Transverse colon (tissue), 4 donors: ENCODE data around the gene BTG3. TPM values are rescaled to one million over a fixed set of nuclear protein-coding genes. Genes with fewer than 3 reads are reported as not detected.

ENCODE experiments used
- DNase-seq: peaks from one replicate; pipeline ENCODE4 v3.0.0-alpha.2; 2019
- H3K27ac ChIP-seq, 4 donors: fragments of 200-600 bp; sonication (generic); 2 replicates each; pipeline ENCODE4 v1.5.1; 2016 to 2018; ENCODE audit warnings: inconsistent platforms in 4 of 4
- H3K27me3 ChIP-seq: fragments of 200-600 bp; sonication (generic); 2 replicates; pipeline ENCODE4 v1.5.1; 2017; ENCODE audit warnings: inconsistent platforms
- H3K36me3 ChIP-seq, 4 donors: fragments of 200-600 bp; sonication (generic); 2 replicates each; pipeline ENCODE4 v1.5.1; 2017 to 2019; ENCODE audit warnings: inconsistent platforms in 4 of 4
- H3K4me1 ChIP-seq, 4 donors: fragments of 200-600 bp; sonication (generic); 2 replicates each; pipeline ENCODE4 v1.5.1; 2017 to 2020; ENCODE audit warnings: inconsistent platforms in 4 of 4
- H3K4me3 ChIP-seq, 4 donors: fragments of 200-600 bp; sonication (generic); 1 replicate in 1 of 4; 2 replicates in 3 of 4; pipeline versions ENCODE4 v1.5.1 to v1.6.1; 2017 to 2019; ENCODE audit warnings: inconsistent platforms in 4 of 4
- H3K9me3 ChIP-seq, 2 donors: fragments of 200-600 bp; sonication (generic); 2 replicates each; pipeline ENCODE4 v1.5.1; 2017 to 2019; ENCODE audit warnings: inconsistent platforms in 2 of 2
- CTCF ChIP-seq, 5 experiments: fragments of 200-600 bp in 3 of 5; fragments of 450-650 bp in 2 of 5; sonication (generic) in 3 of 5; IDR thresholded peaks; 1 replicate in 2 of 5; 2 replicates in 3 of 5; pipeline ENCODE4 v1.5.1; 2016 to 2017; ENCODE audit warnings: antibody characterized with exemption in 5 of 5, inconsistent platforms in 3 of 5, mild to moderate bottlenecking in 2 of 5, moderate library complexity in 1 of 5
- EP300 ChIP-seq: sonication (generic); formaldehyde crosslinking; IDR thresholded peaks from one replicate; pipeline ENCODE4 v1.6.1; 2017; ENCODE audit warnings: antibody characterized with exemption, low read depth
- POLR2A ChIP-seq: fragments of 450-650 bp; IDR thresholded peaks from one replicate; pipeline ENCODE4 v1.6.1; 2016; ENCODE audit warnings: antibody characterized with exemption, mild to moderate bottlenecking, moderate library complexity
- POLR2AphosphoS5 ChIP-seq, 3 donors: sonication (generic); formaldehyde crosslinking; IDR thresholded peaks; one replicate each; pipeline ENCODE4 v1.6.1; 2016; ENCODE audit warnings: antibody characterized with exemption in 3 of 3
- WGBS, 2 donors: methylation state at CpG; one replicate each; pipeline ENCODE4 v1.1.5; 2018; ENCODE audit warnings: low coverage in 1 of 2; 5-methylcytosine and 5-hydroxymethylcytosine counted together
- in situ Hi-C, 4 donors: fragments of 200-750 bp; cut with MboI; loops; one replicate each; pipeline versions ENCODE4 v1.15.0 to v1.15.1; 2017; ENCODE audit warnings: low sequenced_read_pairs in 3 of 4, low pct_ligation_motif_present in 1 of 4, low pct_unique_long_range_greater_than_20kb in 1 of 4
- intact Hi-C: fragments of 100-400 bp; cut with DNase I; formaldehyde crosslinking; loops from one replicate; pipeline ENCODE4 v1.15.1; 2023; ENCODE audit warnings: low total_unique reads
- total RNA-seq, 4 donors: library from RNA; depleted of rRNA; stranded (reverse); fragments of >200 nt; gene quantifications; one replicate each; pipeline ENCODE4 v1.1.0, GENCODE V29; 2016

BTG3 gene
- total RNA-seq, 4 donors from 2014 or later: 26.9 to 152 (median 45.3) TPM

GRCh38 chr21:17651526-17651925, 38.8 kb upstream of the BTG3 start:
- Histone ChIP-seq H3K36me3 (no peaks in the 10 kb centered on the region), H3K9me3 (peaks cover 0 to 3% of the 10 kb centered on the region in 2 donors), H3K4me1 (no peaks in the 10 kb centered on the region), H3K27me3 (no peaks in the 10 kb centered on the region), H3K4me3 (no peak overlapping the region), H3K27ac (no peak overlapping the region)
- intact Hi-C loops: no loop called here
- 72 to 73% methylated on average over 3 of the region's 3 CpGs for WGBS, 2 donors
- no peak for TF ChIP-seq CTCF (IDR thresholded peaks at IDR 0.05)
- TF ChIP-seq POLR2AphosphoS5 (IDR thresholded peaks at IDR 0.05): no peak
- no peak for TF ChIP-seq EP300
- TF ChIP-seq POLR2A: no peak
- no peak for DNase-seq
- in situ Hi-C loops: no loop called here

GRCh38 chr21:17650292-17650691, 37.6 kb upstream of the BTG3 start:
- intact Hi-C loops: no loop called here
- 50 to 66% methylated on average over 1 of the region's 1 CpG for WGBS, 2 donors
- H3K4me3 ChIP-seq: no peak overlapping the region
- no peaks in the 10 kb centered on the region for H3K36me3 ChIP-seq
- no peak for DNase-seq
- no peaks in the 10 kb centered on the region for H3K27me3 ChIP-seq
- H3K4me1 ChIP-seq: no peaks in the 10 kb centered on the region
- TF ChIP-seq CTCF (IDR thresholded peaks at IDR 0.05) (no peak), EP300 (no peak)
- H3K27ac ChIP-seq: no peak overlapping the region
- in situ Hi-C loops: no loop called here
- peaks cover 0 to 3% of the 10 kb centered on the region in 2 donors for H3K9me3 ChIP-seq

- Histone ChIP-seq H3K27ac (no peak overlapping the region), H3K4me3 (no peak overlapping the region), H3K27me3 (no peaks in the 10 kb centered on the region), H3K4me1 (no peaks in the 10 kb centered on the region), H3K9me3 (peaks cover 0 to 3% of the 10 kb centered on the region in 2 donors), H3K36me3 (no peaks in the 10 kb centered on the region)
- WGBS, 2 donors: 76 to 89% methylated on average over 4 of the region's 4 CpGs
- no peak for DNase-seq
- intact Hi-C loops: no loop called here
- in situ Hi-C loops: no loop called here
- TF ChIP-seq POLR2AphosphoS5 (IDR thresholded peaks at IDR 0.05): no peak
Observed at GRCh38 chr21:17646790-17647189, 34.1 kb upstream of the BTG3 start.

- no peak overlapping the region for H3K27ac ChIP-seq
- H3K4me3 ChIP-seq: no peak overlapping the region
- H3K27me3 ChIP-seq: no peaks in the 10 kb centered on the region
- no peaks in the 10 kb centered on the region for H3K36me3 ChIP-seq
- no peaks in the 10 kb centered on the region for H3K4me1 ChIP-seq
- TF ChIP-seq POLR2AphosphoS5 (IDR thresholded peaks at IDR 0.05) (no peak), POLR2A (no peak), EP300 (no peak), CTCF (IDR thresholded peaks at IDR 0.05) (no peak)
- in situ Hi-C loops: no loop called here
- intact Hi-C loops: no loop called here
- H3K9me3 ChIP-seq: peaks cover 0 to 3% of the 10 kb centered on the region in 2 donors
- no peak for DNase-seq
Observed at GRCh38 chr21:17644186-17644585, 31.5 kb upstream of the BTG3 start.

- in situ Hi-C loops (no loop called here), intact Hi-C loops (no loop called here)
- no peaks in the 10 kb centered on the region for H3K36me3 ChIP-seq
- 80 to 81% methylated on average over 1 to 2 of the region's 2 CpGs for WGBS, 2 donors
- H3K27me3 ChIP-seq: no peaks in the 10 kb centered on the region
- H3K4me1 ChIP-seq: no peaks in the 10 kb centered on the region
- no peaks in the 10 kb centered on the region for H3K9me3 ChIP-seq
- no peak overlapping the region for H3K4me3 ChIP-seq
- H3K27ac ChIP-seq: no peak overlapping the region
- no peak for DNase-seq
- TF ChIP-seq POLR2AphosphoS5 (IDR thresholded peaks at IDR 0.05): no peak
- no peak for TF ChIP-seq POLR2A
- TF ChIP-seq CTCF (IDR thresholded peaks at IDR 0.05): no peak
- no peak for TF ChIP-seq EP300
Observed at GRCh38 chr21:17640821-17641220, 28.1 kb upstream of the BTG3 start.
